ENCODE results near the gene MRPS16.

Gene MRPS16

GRCh38 chr10:73210395-73211105, 41.9 kb downstream of the MRPS16 start:
- Histone ChIP-seq H3K27me3 (ENCODE audit: control insufficient read depth, insufficient read depth, low read length) (no peaks in the 10 kb centered on the region), H3K4me3 (ENCODE audit: low read depth, low read length) (no peak overlapping the region), H3K4me1 (ENCODE audit: control insufficient read depth, insufficient read depth, low read length) (no peaks in the 10 kb centered on the region), H3K9ac (ENCODE audit: low read depth, low read length) (no peak overlapping the region), H3K9me3 (ENCODE audit: control insufficient read depth, insufficient read depth, low read length) (peaks cover 15% of the 10 kb centered on the region), H3K36me3 (ENCODE audit: control insufficient read depth, insufficient read depth, low read length) (no peaks in the 10 kb centered on the region)

GRCh38 chr10:73209705-73210104, 42.7 kb downstream of the MRPS16 start:
- H3K4me3 ChIP-seq (ENCODE audit: low read depth, low read length) = no peak overlapping the region
- H3K9ac ChIP-seq (ENCODE audit: low read depth, low read length) = no peak overlapping the region
- H3K9me3 ChIP-seq (ENCODE audit: control insufficient read depth, insufficient read depth, low read length) = peaks cover 15% of the 10 kb centered on the region
- H3K4me1 ChIP-seq (ENCODE audit: control insufficient read depth, insufficient read depth, low read length) = no peaks in the 10 kb centered on the region
- H3K27me3 ChIP-seq (ENCODE audit: control insufficient read depth, insufficient read depth, low read length) = no peaks in the 10 kb centered on the region
- H3K36me3 ChIP-seq (ENCODE audit: control insufficient read depth, insufficient read depth, low read length) = no peaks in the 10 kb centered on the region

GRCh38 chr10:73207883-73208282, 44.6 kb downstream of the MRPS16 start:
- Histone ChIP-seq H3K9me3 (ENCODE audit: control insufficient read depth, insufficient read depth, low read length) (peaks cover 15% of the 10 kb centered on the region), H3K4me3 (ENCODE audit: low read depth, low read length) (no peak overlapping the region), H3K36me3 (ENCODE audit: control insufficient read depth, insufficient read depth, low read length) (no peaks in the 10 kb centered on the region), H3K4me1 (ENCODE audit: control insufficient read depth, insufficient read depth, low read length) (no peaks in the 10 kb centered on the region), H3K9ac (ENCODE audit: low read depth, low read length) (no peak overlapping the region), H3K27me3 (ENCODE audit: control insufficient read depth, insufficient read depth, low read length) (no peaks in the 10 kb centered on the region)

- no peaks in the 10 kb centered on the region for H3K27me3 ChIP-seq (ENCODE audit: control insufficient read depth, insufficient read depth, low read length)
- H3K4me3 ChIP-seq (ENCODE audit: low read depth, low read length) = no peak overlapping the region
- H3K9ac ChIP-seq (ENCODE audit: low read depth, low read length) = no peak overlapping the region
- no peaks in the 10 kb centered on the region for H3K36me3 ChIP-seq (ENCODE audit: control insufficient read depth, insufficient read depth, low read length)
- H3K9me3 ChIP-seq (ENCODE audit: control insufficient read depth, insufficient read depth, low read length) = peaks cover 15% of the 10 kb centered on the region
- H3K4me1 ChIP-seq (ENCODE audit: control insufficient read depth, insufficient read depth, low read length) = no peaks in the 10 kb centered on the region
Measured at GRCh38 chr10:73206385-73206784, 46.1 kb downstream of the MRPS16 start.

GRCh38 chr10:73205890-73206289, 46.6 kb downstream of the MRPS16 start:
- Histone ChIP-seq H3K27me3 (ENCODE audit: control insufficient read depth, insufficient read depth, low read length) (no peaks in the 10 kb centered on the region), H3K9ac (ENCODE audit: low read depth, low read length) (no peak overlapping the region), H3K36me3 (ENCODE audit: control insufficient read depth, insufficient read depth, low read length) (no peaks in the 10 kb centered on the region), H3K9me3 (ENCODE audit: control insufficient read depth, insufficient read depth, low read length) (peaks cover 15% of the 10 kb centered on the region), H3K4me3 (ENCODE audit: low read depth, low read length) (no peak overlapping the region), H3K4me1 (ENCODE audit: control insufficient read depth, insufficient read depth, low read length) (no peaks in the 10 kb centered on the region)

- no peak overlapping the region for H3K9ac ChIP-seq (ENCODE audit: low read depth, low read length)
- no peaks in the 10 kb centered on the region for H3K27me3 ChIP-seq (ENCODE audit: control insufficient read depth, insufficient read depth, low read length)
- no peaks in the 10 kb centered on the region for H3K36me3 ChIP-seq (ENCODE audit: control insufficient read depth, insufficient read depth, low read length)
Measured at GRCh38 chr10:73205081-73205480, 47.4 kb downstream of the MRPS16 start.

More at GRCh38 chr10:73205081-73205480, 47.4 kb downstream of the MRPS16 start:
- no peaks in the 10 kb centered on the region for H3K4me1 ChIP-seq (ENCODE audit: control insufficient read depth, insufficient read depth, low read length)
- no peak overlapping the region for H3K4me3 ChIP-seq (ENCODE audit: low read depth, low read length)
- peaks cover 15% of the 10 kb centered on the region for H3K9me3 ChIP-seq (ENCODE audit: control insufficient read depth, insufficient read depth, low read length)

Data from iPS-15b (cell line).